Upper lobe of right lung (tissue), 1 donor: ENCODE measurements around the gene MPPED1. TPM values are rescaled to one million over a fixed set of nuclear protein-coding genes. Genes with fewer than 3 reads are reported as not detected.

Source experiments
- ATAC-seq: fragments of 200-7000 bp; cut with Tn5 transposase; one replicate; pipeline ENCODE4 v1.9.1; 2020; ENCODE audit warnings: mild to moderate bottlenecking, moderate library complexity
- DNase-seq: peaks from one replicate; pipeline ENCODE4 v3.0.0-alpha.2; 2020
- H3K27ac ChIP-seq: fragments of 200-600 bp; one replicate; pipeline ENCODE4 v1.8.0; 2022
- H3K27me3 ChIP-seq: fragments of 200-600 bp; one replicate; pipeline ENCODE4 v1.8.0; 2022; ENCODE audit warnings: mild to moderate bottlenecking
- H3K36me3 ChIP-seq: fragments of 200-600 bp; one replicate; pipeline ENCODE4 v1.8.0; 2022
- H3K4me1 ChIP-seq: fragments of 200-600 bp; one replicate; pipeline ENCODE4 v1.8.0; 2022
- H3K4me3 ChIP-seq: fragments of 200-600 bp; one replicate; pipeline ENCODE4 v1.8.0; 2022; ENCODE audit warnings: mild to moderate bottlenecking
- H3K9me3 ChIP-seq: fragments of 200-600 bp; one replicate; pipeline ENCODE4 v1.8.0; 2022
- intact Hi-C: fragments of 100-400 bp; cut with DNase I; formaldehyde crosslinking; loops from one replicate; pipeline ENCODE4 v1.11.0; 2022
- total RNA-seq: library from RNA; stranded (reverse); fragmentation: NEBNext Ultra II Directional; extraction: Animal tissue kit (Norgen Biotek cat#: 25700); gene quantifications from one replicate; pipeline ENCODE4 v1.2.1, GENCODE V29; 2021
- TF ChIP-seq, protein P1 (sequence below): fragments of 200-600 bp; IDR thresholded peaks from one replicate; pipeline ENCODE4 v1.8.0; 2022; ENCODE audit warnings: antibody characterized with exemption
- donor health status: DM: no; HTN: yes; CAD: no; lungs with severe emphysema.

The MPPED1 gene
- total RNA-seq, 1 donor from 2014 or later: not detected

DNA sequence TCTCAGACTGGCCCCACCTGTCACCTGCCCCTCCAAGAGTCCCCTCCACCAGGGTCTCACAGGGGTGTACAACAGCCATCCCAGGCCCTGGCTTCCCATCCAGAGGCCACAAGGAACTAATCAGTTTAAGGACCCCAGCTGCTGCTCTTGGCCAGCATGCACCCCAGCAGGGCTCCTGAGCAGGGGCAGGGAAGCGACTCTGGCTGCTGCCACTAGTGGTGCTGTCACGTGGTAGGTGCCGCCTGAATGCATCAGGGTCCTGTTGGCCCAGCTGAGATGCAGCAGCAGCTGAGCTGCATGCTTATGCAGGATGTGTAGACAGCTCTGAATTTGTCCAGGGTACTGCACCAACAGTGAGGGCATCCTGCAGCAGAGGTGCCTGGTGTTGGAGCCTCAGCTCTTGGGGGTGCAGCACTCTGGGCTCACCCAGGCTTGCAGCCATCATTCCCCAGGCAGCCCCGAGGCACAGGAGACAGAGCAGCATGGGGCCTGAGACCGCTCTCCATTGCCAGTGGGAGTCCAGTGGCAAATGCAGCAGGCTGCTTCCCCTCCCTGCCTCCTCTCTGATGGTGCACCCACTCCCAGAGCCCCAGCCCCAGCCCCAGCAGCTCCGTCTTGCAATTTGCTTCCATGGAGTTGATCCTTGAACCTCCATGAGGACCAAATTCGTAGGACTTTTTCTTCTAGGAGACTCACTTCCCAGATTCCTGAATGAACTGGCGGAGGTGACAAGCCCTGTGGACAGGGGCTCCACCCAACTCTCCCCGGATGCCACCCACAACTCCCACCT, 98.7 kb downstream of the MPPED1 start:
- TF ChIP-seq, protein P1, sequence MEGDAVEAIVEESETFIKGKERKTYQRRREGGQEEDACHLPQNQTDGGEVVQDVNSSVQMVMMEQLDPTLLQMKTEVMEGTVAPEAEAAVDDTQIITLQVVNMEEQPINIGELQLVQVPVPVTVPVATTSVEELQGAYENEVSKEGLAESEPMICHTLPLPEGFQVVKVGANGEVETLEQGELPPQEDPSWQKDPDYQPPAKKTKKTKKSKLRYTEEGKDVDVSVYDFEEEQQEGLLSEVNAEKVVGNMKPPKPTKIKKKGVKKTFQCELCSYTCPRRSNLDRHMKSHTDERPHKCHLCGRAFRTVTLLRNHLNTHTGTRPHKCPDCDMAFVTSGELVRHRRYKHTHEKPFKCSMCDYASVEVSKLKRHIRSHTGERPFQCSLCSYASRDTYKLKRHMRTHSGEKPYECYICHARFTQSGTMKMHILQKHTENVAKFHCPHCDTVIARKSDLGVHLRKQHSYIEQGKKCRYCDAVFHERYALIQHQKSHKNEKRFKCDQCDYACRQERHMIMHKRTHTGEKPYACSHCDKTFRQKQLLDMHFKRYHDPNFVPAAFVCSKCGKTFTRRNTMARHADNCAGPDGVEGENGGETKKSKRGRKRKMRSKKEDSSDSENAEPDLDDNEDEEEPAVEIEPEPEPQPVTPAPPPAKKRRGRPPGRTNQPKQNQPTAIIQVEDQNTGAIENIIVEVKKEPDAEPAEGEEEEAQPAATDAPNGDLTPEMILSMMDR: no peak
- Histone ChIP-seq H3K27me3 (no peaks in the 10 kb centered on the region), H3K27ac (no peak overlapping the region), H3K4me1 (no peaks in the 10 kb centered on the region), H3K4me3 (no peak overlapping the region), H3K9me3 (no peaks in the 10 kb centered on the region), H3K36me3 (no peaks in the 10 kb centered on the region)
- ATAC-seq (no peak), DNase-seq (no peak)
- intact Hi-C loops: no loop called here

DNA sequence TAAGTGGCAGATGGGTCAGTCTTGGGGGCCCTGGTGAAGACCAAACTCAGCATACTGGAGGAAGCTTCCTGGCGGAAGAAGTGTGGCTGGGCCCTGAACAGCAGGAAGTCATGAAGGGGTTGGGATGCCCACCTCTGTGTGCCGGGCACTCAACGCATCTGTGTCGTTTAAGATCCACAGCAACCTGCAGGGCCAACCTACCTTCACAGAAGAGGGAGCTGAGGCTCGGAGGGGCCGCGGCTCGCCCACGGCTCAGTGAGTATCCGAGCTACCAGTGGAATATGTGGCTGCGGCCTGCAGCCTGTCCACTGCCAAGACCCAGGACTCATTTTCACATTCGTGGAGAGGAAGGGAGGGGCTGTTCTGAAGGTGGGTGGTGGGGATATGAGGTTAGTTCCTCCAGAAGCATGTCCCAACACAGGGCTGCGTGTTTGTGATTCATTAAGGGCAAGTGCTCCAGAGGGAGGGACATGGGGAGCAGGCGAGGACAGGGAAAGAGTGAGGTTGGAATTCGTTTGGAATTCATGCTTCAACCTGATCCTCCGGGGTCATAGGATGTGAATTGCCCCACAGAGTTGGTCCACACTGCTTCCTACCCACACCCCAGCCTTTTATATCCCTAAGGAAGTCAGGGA, 99.6 kb downstream of the MPPED1 start:
- H3K36me3 ChIP-seq: no peaks in the 10 kb centered on the region
- DNase-seq (no peak), ATAC-seq (no peak)
- no peak overlapping the region for H3K4me3 ChIP-seq
- no peak overlapping the region for H3K27ac ChIP-seq
- TF ChIP-seq, protein P1: no peak
- H3K27me3 ChIP-seq: no peaks in the 10 kb centered on the region
- intact Hi-C loops: no loop called here
- no peaks in the 10 kb centered on the region for H3K4me1 ChIP-seq
- no peaks in the 10 kb centered on the region for H3K9me3 ChIP-seq

DNA sequence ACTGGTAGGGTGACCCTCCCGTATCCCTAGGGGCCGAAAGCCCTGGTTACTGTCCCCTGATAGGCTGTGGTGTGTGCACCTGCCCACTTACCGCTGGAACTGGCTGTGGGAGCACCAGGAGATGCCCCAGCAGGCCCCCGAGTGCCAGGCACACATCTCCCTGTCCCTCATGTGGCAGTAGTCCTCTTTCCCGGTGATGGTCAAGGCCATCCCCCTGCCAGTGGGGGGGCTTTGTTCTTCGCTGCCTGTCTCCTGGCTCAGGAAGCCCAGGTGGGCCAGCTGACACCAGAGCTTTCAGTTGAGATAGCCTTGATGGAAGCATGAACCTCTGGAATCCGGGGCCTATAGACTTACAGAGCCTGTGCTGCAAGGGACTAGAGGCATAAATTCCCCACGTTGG, 100.5 kb downstream of the MPPED1 start:
- TF ChIP-seq, protein P1: no peak
- no peak overlapping the region for H3K4me3 ChIP-seq
- intact Hi-C loops: no loop called here
- no peaks in the 10 kb centered on the region for H3K27me3 ChIP-seq
- H3K27ac ChIP-seq: no peak overlapping the region
- no peaks in the 10 kb centered on the region for H3K36me3 ChIP-seq
- H3K4me1 ChIP-seq: no peaks in the 10 kb centered on the region
- DNase-seq: no peak
- no peaks in the 10 kb centered on the region for H3K9me3 ChIP-seq
- no peak for ATAC-seq

DNA sequence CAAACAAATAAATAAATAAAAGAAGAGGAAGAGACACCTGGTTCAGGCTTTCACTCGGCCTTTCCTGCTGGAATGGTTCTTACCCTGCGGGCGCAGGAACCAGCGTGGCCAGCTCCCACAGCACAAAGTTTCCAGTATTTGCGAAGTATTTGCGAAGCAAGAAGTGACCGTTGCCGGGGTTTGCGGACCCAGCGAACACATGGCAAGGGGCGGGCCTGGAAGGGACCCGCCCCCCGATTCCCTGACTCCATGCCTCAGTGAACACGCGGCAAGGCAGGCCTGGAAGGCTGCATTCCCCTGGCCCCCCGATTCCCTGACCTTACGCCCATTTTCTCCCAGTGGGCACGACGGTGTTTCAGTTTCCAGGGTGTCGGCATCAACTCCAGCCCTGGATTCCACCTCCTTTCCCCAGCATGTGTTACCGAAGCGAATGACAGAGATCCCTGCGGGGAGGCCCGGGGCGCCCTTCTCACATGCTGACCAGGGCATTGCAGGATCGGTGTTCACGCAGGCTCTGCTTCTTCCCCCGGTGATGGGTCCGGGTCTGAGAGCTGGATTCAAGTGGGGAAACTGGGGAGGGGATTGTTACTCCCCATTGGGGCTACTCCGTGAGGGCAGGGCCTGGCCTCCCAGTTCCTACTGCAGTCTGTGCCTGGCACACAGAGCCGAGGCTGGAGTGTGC, 102.8 kb downstream of the MPPED1 start:
- ATAC-seq (no peak), DNase-seq (no peak)
- Histone ChIP-seq H3K9me3 (no peaks in the 10 kb centered on the region), H3K4me1 (no peaks in the 10 kb centered on the region), H3K36me3 (no peaks in the 10 kb centered on the region), H3K4me3 (no peak overlapping the region), H3K27ac (no peak overlapping the region), H3K27me3 (no peaks in the 10 kb centered on the region)
- intact Hi-C loops: no loop called here
- TF ChIP-seq, protein P1: no peak

DNA sequence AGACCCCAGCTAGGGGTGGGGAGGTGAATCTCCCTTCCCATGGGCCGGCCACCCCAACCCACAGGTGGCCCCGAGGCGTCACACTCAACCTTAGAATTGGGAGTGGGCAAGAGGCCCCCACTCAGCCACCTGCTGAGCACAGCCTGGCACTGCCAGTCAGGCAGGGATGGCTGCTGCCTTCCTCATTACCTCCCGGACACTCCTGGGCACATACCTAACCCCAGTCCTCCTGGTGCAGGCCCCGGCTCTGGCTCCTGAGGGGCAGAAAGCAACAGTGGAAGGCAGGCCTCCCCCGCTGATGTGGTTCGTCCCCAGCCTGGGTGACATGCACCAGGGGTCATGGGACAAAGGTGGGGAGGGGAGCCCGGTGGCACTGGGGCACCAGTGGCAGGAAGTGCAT, 103.6 kb downstream of the MPPED1 start:
- TF ChIP-seq, protein P1: no peak
- H3K4me1 ChIP-seq: no peaks in the 10 kb centered on the region
- intact Hi-C loops: no loop called here
- no peak overlapping the region for H3K4me3 ChIP-seq
- no peak overlapping the region for H3K27ac ChIP-seq
- ATAC-seq (no peak), DNase-seq (no peak)
- H3K27me3 ChIP-seq: no peaks in the 10 kb centered on the region
- H3K36me3 ChIP-seq: no peaks in the 10 kb centered on the region
- H3K9me3 ChIP-seq: no peaks in the 10 kb centered on the region
